Measurements from ENCODE around the gene ZNF217.
"Not testable (repeated sequence)": the region's sequence is repeated elsewhere in the genome, so short reads cannot be mapped to it uniquely, and the experiment has no call there.

Gene ZNF217

DNA sequence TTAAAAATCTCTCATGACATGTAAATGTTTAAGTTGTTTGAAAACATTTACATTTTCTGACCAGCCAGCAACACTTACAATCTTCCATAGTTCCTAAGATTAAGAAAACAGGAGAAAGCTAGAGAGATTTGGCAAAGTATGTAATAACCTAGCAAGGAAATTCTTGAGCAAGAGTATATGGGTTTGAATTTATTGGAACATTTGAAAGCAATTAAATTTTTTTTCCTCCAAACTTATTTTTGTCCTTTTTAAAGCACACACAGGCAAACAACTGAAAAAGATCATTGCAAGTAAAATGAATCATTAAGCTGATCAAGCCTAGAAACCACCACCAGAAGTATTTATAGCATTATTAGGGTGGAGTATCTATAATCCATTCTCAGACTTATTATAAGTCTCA is 20.1 kb upstream of the ZNF217 start:
- TF ChIP-seq, protein P1, sequence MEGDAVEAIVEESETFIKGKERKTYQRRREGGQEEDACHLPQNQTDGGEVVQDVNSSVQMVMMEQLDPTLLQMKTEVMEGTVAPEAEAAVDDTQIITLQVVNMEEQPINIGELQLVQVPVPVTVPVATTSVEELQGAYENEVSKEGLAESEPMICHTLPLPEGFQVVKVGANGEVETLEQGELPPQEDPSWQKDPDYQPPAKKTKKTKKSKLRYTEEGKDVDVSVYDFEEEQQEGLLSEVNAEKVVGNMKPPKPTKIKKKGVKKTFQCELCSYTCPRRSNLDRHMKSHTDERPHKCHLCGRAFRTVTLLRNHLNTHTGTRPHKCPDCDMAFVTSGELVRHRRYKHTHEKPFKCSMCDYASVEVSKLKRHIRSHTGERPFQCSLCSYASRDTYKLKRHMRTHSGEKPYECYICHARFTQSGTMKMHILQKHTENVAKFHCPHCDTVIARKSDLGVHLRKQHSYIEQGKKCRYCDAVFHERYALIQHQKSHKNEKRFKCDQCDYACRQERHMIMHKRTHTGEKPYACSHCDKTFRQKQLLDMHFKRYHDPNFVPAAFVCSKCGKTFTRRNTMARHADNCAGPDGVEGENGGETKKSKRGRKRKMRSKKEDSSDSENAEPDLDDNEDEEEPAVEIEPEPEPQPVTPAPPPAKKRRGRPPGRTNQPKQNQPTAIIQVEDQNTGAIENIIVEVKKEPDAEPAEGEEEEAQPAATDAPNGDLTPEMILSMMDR (IDR thresholded peaks at IDR 0.05; ENCODE audit: low read length, missing control alignments): no peak
- DNase-seq (ENCODE audit: low read depth): no peak
- H3K4me3 ChIP-seq (replicated peaks; ENCODE audit: low read depth, low read length): no peak overlapping the region

DNA sequence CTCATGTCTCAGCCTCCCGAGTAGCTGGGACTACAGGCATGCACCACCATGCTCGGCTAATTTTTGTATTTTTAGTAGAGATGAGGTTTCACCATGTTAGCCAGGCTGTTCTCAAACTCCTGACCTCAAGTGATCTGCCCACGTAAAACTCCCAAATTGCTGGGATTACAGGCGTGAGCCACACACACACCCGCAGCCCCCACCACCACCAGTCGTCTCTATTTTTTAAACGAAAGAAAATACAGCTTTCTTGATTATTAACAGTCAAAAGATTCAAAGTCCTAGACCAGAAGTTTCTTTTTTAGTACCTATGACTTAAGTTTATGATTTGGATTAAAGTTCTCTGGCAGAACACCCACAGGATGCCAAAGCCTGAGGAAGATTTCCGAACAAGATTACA is 18.6 kb upstream of the ZNF217 start:
- H3K4me3 ChIP-seq (replicated peaks; ENCODE audit: low read depth, low read length); DNase-seq (ENCODE audit: low read depth): not testable (repeated sequence)

DNA sequence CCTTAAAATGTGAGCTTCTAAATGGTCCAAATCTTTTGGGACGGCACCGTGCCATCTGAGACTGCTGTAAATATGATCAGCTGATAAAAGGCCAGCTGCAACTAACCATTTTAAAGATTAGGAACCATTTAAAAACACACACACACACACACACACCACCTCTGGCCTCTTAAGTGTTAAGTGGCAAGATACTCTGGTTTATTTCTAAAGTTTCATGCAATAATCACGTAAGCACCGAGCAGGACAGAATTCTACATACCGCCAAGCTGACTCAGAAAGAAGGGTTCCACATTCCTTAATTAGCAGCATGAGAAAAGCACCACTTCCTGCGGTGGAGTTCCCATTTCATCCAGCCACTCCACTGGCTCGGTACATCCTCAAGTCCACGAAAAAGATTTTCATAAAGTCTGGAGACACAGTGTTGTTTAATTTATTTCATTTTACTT is 17.8 kb upstream of the ZNF217 start:
- TF ChIP-seq, protein P1 (IDR thresholded peaks at IDR 0.05; ENCODE audit: low read length, missing control alignments): no peak
- no peak overlapping the region for H3K4me3 ChIP-seq (replicated peaks; ENCODE audit: low read depth, low read length)
- DNase-seq (ENCODE audit: low read depth): peak; percentile 97

DNA sequence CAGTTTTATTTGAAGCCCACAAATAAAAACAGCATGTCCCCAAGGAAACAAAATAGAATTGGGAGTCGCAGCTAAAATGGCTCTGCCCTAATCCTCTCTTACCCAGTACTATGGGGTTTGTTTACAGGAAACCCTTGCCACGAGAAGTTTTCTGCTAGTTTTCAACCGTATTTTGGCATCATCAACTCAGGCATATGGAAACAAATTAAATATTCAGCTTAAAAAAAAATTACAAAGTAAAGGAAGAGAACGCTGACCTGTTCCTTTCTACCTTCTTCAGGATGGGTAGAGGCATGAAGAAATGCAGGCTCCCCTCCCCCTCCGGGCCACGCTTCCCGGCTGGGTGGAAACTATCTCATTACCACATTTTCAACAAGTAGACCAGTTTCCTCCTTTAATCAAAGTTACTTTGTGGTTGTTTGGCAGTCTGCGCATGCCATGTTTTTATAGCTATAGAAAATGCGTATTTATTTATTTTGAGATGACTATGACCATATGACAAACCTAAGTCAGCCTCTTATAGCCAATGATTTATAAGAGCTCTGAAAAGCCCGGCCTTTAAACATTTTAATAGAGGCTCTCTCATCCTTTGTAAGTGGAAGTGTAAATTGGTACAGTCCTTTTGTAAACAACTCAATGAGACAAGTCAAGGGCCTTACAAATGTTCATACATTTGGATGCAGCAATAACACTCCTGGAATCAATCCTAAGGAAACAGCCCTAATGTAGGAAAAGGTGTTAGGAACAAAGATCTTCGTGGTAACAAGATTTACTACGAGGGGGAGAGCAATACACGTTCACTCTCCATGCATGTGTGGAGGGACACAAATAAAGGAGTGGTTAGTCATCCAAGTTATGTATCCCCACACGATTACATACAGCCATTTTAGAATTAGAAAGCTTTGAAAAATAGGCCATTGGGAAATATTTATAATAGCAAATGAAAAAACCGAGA is 16.1 kb upstream of the ZNF217 start:
- no peak for DNase-seq (ENCODE audit: low read depth)
- no peak overlapping the region for H3K4me3 ChIP-seq (replicated peaks; ENCODE audit: low read depth, low read length)
- TF ChIP-seq, protein P1 (IDR thresholded peaks at IDR 0.05; ENCODE audit: low read length, missing control alignments): no peak

DNA sequence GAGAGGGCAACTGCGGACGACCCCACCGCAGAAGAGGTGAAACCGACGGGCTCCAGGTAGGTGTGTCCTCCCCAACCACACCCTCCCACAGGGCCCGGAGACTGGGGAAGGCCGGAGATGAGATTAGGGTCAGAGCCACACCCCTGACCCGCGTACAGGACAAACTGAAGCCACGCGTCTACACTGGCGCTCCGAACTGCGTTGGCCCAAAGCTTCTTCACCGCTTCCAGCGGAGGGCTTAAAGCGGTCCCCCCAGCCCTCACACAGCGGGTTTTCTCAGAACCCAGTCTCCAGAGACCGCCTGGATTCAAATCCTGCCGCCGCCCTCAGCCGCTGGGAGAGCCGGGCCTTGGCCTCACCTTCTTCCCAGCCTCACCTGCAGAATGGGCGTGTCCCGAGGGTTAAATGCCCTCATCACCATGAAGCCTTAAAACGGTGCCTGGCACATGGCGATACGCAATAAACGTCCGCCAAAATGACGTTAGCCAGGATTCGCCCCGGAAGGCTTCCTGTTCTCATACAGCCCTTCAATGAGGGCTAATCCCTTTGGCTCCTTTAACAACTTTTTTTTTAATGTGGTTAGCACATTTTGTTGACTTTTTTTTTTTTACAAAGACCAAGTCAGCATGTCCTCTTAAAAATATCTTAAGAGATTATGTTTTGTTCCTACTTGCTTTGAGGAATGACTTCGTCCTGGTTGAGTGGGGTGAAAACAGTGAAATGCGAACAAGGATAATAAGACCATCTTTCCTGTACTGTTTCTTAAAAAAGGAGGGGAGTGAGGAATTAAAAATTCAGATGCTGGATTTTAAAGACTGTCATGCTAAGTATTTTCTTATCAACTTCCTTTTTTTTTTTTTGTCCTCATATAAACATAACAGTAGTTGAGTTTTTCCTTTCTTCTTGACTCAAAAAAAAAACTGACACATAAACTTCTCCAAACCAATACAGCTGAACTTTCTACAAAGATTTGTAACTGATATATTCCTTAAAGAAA is 15.1 kb upstream of the ZNF217 start:
- TF ChIP-seq, protein P1 (IDR thresholded peaks at IDR 0.05; ENCODE audit: low read length, missing control alignments): no peak
- H3K4me3 ChIP-seq (replicated peaks; ENCODE audit: low read depth, low read length): no peak overlapping the region

DNA sequence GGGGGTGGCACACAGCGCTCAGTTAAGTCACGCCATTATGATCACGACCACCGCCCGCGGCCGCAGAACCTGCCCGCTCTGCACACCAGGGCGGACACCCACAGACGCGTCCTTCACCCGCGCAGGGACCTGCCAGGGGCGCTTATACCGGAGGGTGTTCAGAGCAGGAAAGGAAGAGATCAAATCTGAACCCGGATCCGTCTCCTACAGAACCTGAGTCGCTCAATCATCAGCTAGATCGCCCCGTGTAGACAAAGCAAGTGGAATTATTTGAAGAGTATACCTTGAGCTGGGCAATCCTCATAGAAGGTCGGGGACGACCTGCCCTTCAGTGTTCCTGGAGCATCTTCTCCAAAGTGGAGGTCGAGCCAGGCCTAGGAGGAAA is 14.4 kb upstream of the ZNF217 start:
- TF ChIP-seq, protein P1 (IDR thresholded peaks at IDR 0.05; ENCODE audit: low read length, missing control alignments): no peak
- H3K4me3 ChIP-seq (replicated peaks; ENCODE audit: low read depth, low read length): no peak overlapping the region
- no peak for DNase-seq (ENCODE audit: low read depth)

More for the DNA sequence above, 15.1 kb upstream of the ZNF217 start:
- no peak for DNase-seq (ENCODE audit: low read depth)

Data from fibroblast of pulmonary artery (primary cell).